ENCODE results near the gene HOXA9. TPM values are rescaled to one million over a fixed set of nuclear protein-coding genes. Genes with fewer than 3 reads are reported as not detected.
A peak's percentile ranks its signal among the peaks of the same experiment; 100 is the strongest.

HOXA9 gene
- total and polyA plus RNA-seq, 2 experiments from 2014 or later, result 3.6 to 4.4 TPM

DNA sequence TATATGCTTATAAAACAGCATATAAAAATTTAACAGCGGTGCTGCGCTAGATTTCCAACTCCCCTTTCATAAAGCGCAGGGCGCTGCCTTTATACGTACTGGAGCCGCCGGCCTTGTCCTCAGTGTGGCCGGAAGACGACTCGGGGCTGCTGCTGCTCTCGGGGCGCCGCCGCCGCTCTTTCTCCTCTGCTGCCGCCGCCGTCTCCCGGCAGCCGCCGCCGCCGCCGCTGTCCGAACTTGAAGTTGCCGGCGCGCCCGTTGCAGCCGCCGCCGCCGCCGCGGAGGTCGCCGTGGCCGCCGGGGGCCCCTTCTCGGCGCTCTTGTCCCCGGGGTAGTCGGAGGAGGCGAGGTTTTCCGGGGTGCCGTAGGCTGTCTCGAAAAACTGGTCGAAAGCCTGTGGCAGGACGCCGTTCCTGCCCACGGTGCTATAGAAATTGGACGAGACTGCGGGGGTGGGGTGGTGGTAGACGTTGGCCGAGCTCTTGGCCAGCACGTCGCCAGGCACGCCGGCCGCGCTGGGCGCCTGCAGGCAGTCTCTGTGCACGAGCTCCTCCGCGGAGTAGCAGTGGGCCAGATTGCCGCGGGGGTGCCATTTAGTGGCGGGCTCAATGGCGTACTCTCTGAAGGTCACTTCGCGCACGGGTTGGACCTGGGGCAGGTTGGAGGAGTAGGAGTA, 19.1 kb upstream of the HOXA9 start:
- H3K9me2 ChIP-seq (replicated peaks; ENCODE audit: insufficient read depth), result no peaks in the 10 kb centered on the region
- peaks cover 90% of the 10 kb centered on the region for H3K27me3 ChIP-seq
- H3K27ac ChIP-seq, result peak overlapping the region; percentile 90
- DNase-seq (ENCODE audit: low spot score), result no peak
- peak overlapping the region; percentile 96 for H3K4me2 ChIP-seq
- H4K20me1 ChIP-seq (ENCODE audit: insufficient read depth, poor library complexity, severe bottlenecking), result no peaks in the 10 kb centered on the region
- H3K4me3 ChIP-seq, result peak overlapping the region; percentile 77
- peak overlapping the region; percentile 57 for H2AFZ ChIP-seq
- TF ChIP-seq EZH2 (IDR thresholded peaks at IDR 0.05; ENCODE audit: borderline replicate concordance) (peak; percentile 90), EZH2phosphoT487 (IDR thresholded peaks at IDR 0.05; ENCODE audit: low read depth, severe bottlenecking, unreplicated experiment) (no peak)
- TF ChIP-seq, protein P1, sequence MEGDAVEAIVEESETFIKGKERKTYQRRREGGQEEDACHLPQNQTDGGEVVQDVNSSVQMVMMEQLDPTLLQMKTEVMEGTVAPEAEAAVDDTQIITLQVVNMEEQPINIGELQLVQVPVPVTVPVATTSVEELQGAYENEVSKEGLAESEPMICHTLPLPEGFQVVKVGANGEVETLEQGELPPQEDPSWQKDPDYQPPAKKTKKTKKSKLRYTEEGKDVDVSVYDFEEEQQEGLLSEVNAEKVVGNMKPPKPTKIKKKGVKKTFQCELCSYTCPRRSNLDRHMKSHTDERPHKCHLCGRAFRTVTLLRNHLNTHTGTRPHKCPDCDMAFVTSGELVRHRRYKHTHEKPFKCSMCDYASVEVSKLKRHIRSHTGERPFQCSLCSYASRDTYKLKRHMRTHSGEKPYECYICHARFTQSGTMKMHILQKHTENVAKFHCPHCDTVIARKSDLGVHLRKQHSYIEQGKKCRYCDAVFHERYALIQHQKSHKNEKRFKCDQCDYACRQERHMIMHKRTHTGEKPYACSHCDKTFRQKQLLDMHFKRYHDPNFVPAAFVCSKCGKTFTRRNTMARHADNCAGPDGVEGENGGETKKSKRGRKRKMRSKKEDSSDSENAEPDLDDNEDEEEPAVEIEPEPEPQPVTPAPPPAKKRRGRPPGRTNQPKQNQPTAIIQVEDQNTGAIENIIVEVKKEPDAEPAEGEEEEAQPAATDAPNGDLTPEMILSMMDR (IDR thresholded peaks at IDR 0.05; ENCODE audit: poor library complexity), result no peak
- H3K9me3 ChIP-seq (ENCODE audit: low read depth), result no peaks in the 10 kb centered on the region
- H3K4me1 ChIP-seq (ENCODE audit: insufficient read depth), result peaks cover 33% of the 10 kb centered on the region
- WGBS (ENCODE audit: low lambda C conversion rate, missing lambda C conversion rate), result 2% methylated on average over 72 of the region's 72 CpGs
- peaks cover 84% of the 10 kb centered on the region for H3K79me2 ChIP-seq
- no peaks in the 10 kb centered on the region for H3K36me3 ChIP-seq (replicated peaks; ENCODE audit: insufficient read depth, low read depth)

GRCh38 chr7:27183682-27184336, 18.5 kb upstream of the HOXA9 start:
- Histone ChIP-seq H3K4me2 (peak overlapping the region; percentile 96), H4K20me1 (ENCODE audit: insufficient read depth, poor library complexity, severe bottlenecking) (no peaks in the 10 kb centered on the region), H3K4me1 (ENCODE audit: insufficient read depth) (peaks cover 27% of the 10 kb centered on the region), H3K9me2 (replicated peaks; ENCODE audit: insufficient read depth) (no peaks in the 10 kb centered on the region), H2AFZ (peak overlapping the region; percentile 57), H3K36me3 (replicated peaks; ENCODE audit: insufficient read depth, low read depth) (no peaks in the 10 kb centered on the region), H3K9me3 (ENCODE audit: low read depth) (no peaks in the 10 kb centered on the region), H3K4me3 (peak overlapping the region; percentile 77), H3K27ac (peak overlapping the region; percentile 90), H3K79me2 (peaks cover 84% of the 10 kb centered on the region), H3K27me3 (peaks cover 90% of the 10 kb centered on the region)
- under 1% methylated on average over 30 of the region's 30 CpGs for WGBS (ENCODE audit: low lambda C conversion rate, missing lambda C conversion rate)
- TF ChIP-seq EZH2phosphoT487 (IDR thresholded peaks at IDR 0.05; ENCODE audit: low read depth, severe bottlenecking, unreplicated experiment), result no peak
- TF ChIP-seq EZH2 (IDR thresholded peaks at IDR 0.05; ENCODE audit: borderline replicate concordance), result no peak
- TF ChIP-seq, protein P1 (IDR thresholded peaks at IDR 0.05; ENCODE audit: poor library complexity), result no peak
- no peak for DNase-seq (ENCODE audit: low spot score)

- DNase-seq (ENCODE audit: low spot score), result no peak
- Histone ChIP-seq H3K4me2 (peak overlapping the region; percentile 96), H4K20me1 (ENCODE audit: insufficient read depth, poor library complexity, severe bottlenecking) (no peaks in the 10 kb centered on the region), H3K79me2 (peaks cover 84% of the 10 kb centered on the region), H3K4me1 (ENCODE audit: insufficient read depth) (peaks cover 25% of the 10 kb centered on the region), H3K27me3 (peaks cover 90% of the 10 kb centered on the region), H3K36me3 (replicated peaks; ENCODE audit: insufficient read depth, low read depth) (no peaks in the 10 kb centered on the region), H3K9me2 (replicated peaks; ENCODE audit: insufficient read depth) (no peaks in the 10 kb centered on the region), H2AFZ (no peak overlapping the region), H3K27ac (peak overlapping the region; percentile 90), H3K9me3 (ENCODE audit: low read depth) (no peaks in the 10 kb centered on the region), H3K4me3 (peak overlapping the region; percentile 77)
- TF ChIP-seq, protein P1 (IDR thresholded peaks at IDR 0.05; ENCODE audit: poor library complexity), result no peak
- peak; percentile 22 for TF ChIP-seq EZH2phosphoT487 (IDR thresholded peaks at IDR 0.05; ENCODE audit: low read depth, severe bottlenecking, unreplicated experiment)
- WGBS (ENCODE audit: low lambda C conversion rate, missing lambda C conversion rate), result 5% methylated on average over 39 of the region's 39 CpGs
Observed at GRCh38 chr7:27182861-27183681, 17.7 kb upstream of the HOXA9 start.

Data from hepatocyte (in vitro differentiated cells).